HG03097 (cell line): ENCODE data around the gene SQSTM1.

Experiments
- ATAC-seq: cut with Tn5 transposase; IDR thresholded peaks from one replicate; pipeline ENCODE4 v1.9.1; 2021; ENCODE audit not compliant: unreplicated experiment, low FRiP score

The SQSTM1 gene

DNA sequence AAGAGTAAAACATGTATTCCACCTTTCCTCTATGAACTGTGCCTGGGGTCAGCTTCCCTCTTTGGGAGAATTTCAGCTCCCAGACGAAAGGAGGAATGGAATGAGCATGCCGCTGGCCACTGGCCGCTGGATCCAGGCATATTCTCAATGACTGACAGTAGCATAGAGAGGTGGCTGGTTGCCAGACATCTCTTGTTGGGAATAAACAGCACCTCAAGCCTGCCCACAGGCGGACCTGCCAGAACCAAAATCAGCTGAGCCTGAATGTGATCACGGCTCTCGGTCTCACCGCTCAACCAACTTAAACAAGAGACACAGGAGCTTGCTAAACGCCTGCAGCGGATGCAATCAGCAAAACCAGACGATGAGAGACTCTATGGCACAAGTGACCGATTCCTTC, 66.4 kb downstream of the SQSTM1 start:
- ATAC-seq = no peak
